Endothelial cell of umbilical vein (primary cell): ENCODE measurements around the gene HTR2B. TPM values are rescaled to one million over a fixed set of nuclear protein-coding genes. Genes with fewer than 3 reads are reported as not detected.

Source experiments
- BruUV-seq: library from RNA; stranded (reverse); fragments of 400-500 nt; replicated peaks from 2 replicates; lab custom pipeline; 2021; lab: Mats Ljungman, UMichigan
- CTCF ChIA-PET: fragments of 300-600, 350-600 bp; sonication (Branson Sonifier 250); formaldehyde crosslinking; loops from one replicate; lab custom pipeline; 2021; ENCODE audit warnings: antibody characterized with exemption, inconsistent platforms; lab: Charles Lee
- POLR2A ChIA-PET: fragments of 300-600, 350-600 bp; sonication (Branson Sonifier 250); formaldehyde crosslinking; loops from one replicate; lab custom pipeline; 2021; ENCODE audit warnings: antibody characterized with exemption, inconsistent platforms; lab: Charles Lee
- DNase-seq: peaks from one replicate; pipeline ENCODE4 v3.0.0-alpha.2; 2011; ENCODE audit warnings: low read depth, low spot score
- FAIRE-seq: peaks from 2 replicates; lab custom pipeline; 2011; peaks lifted over from hg19 to GRCh38; lab: Jason Lieb, UNC
- H2AFZ ChIP-seq: 2 replicates; pipeline ENCODE4 v1.6.0; 2012; ENCODE audit warnings: low read depth, low read length, control low read depth, inconsistent platforms
- H3K27ac ChIP-seq: 2 replicates; pipeline ENCODE4 v1.5.1; 2011; ENCODE audit warnings: low read depth, mild to moderate bottlenecking, control low read depth, low read length, moderate library complexity; ENCODE audit not compliant: insufficient read depth
- H3K27me3 ChIP-seq, 2 experiments: 2 replicates each; pipeline versions ENCODE4 v1.6.0 to v1.6.1; 2011; ENCODE audit warnings: low read length in 2 of 2, mixed read lengths in 1 of 2; ENCODE audit not compliant: control insufficient read depth in 2 of 2, insufficient read depth in 2 of 2
- H3K36me3 ChIP-seq, 2 experiments: 2 replicates in 1 of 2; 3 replicates in 1 of 2; pipeline ENCODE4 v1.5.1; 2011; ENCODE audit warnings: low read length in 2 of 2, mild to moderate bottlenecking in 1 of 2, moderate library complexity in 1 of 2; ENCODE audit not compliant: control insufficient read depth in 2 of 2, insufficient read depth in 2 of 2; ENCODE audit errors: extremely low read depth in 1 of 2
- H3K4me1 ChIP-seq: 3 replicates; pipeline ENCODE4 v1.5.1; 2011; ENCODE audit warnings: mild to moderate bottlenecking, low read length; ENCODE audit not compliant: control insufficient read depth, insufficient read depth; ENCODE audit errors: extremely low read depth
- H3K4me2 ChIP-seq: 2 replicates; pipeline ENCODE4 v1.6.1; 2011; ENCODE audit warnings: low read length, control low read depth, mixed read lengths; ENCODE audit not compliant: insufficient read depth
- H3K4me3 ChIP-seq, 3 experiments: fragments of 200-600 bp in 1 of 3; sonication (generic), shearing (Covaris generic) in 1 of 3; replicated peaks in 1 of 3; 2 replicates each; pipeline ENCODE4 v1.5.1; 2011 to 2016; ENCODE audit warnings: control low read depth in 3 of 3, low read length in 3 of 3, mild to moderate bottlenecking in 2 of 3, inconsistent platforms in 1 of 3, low read depth in 1 of 3, moderate library complexity in 1 of 3; ENCODE audit not compliant: insufficient read depth in 1 of 3
- H3K79me2 ChIP-seq: 2 replicates; pipeline ENCODE4 v1.6.0; 2012; ENCODE audit warnings: low read length, inconsistent platforms; ENCODE audit not compliant: control insufficient read depth, insufficient read depth
- H3K9ac ChIP-seq: replicated peaks from 2 replicates; pipeline ENCODE3; 2011; ENCODE audit warnings: low read length, control low read depth; ENCODE audit not compliant: insufficient read depth; ENCODE audit errors: extremely low read depth
- H3K9me1 ChIP-seq: replicated peaks from 3 replicates; pipeline ENCODE4 v1.6.0; 2011; ENCODE audit warnings: mild to moderate bottlenecking, low read length; ENCODE audit not compliant: control insufficient read depth, insufficient read depth; ENCODE audit errors: extremely low read depth
- H3K9me3 ChIP-seq: replicated peaks from 2 replicates; pipeline ENCODE4 v1.5.1; 2012; ENCODE audit warnings: low read length, inconsistent platforms; ENCODE audit not compliant: control insufficient read depth, insufficient read depth
- H4K20me1 ChIP-seq: replicated peaks from 2 replicates; pipeline ENCODE3; 2011; ENCODE audit warnings: mild to moderate bottlenecking, low read length; ENCODE audit not compliant: control insufficient read depth, insufficient read depth; ENCODE audit errors: extremely low read depth
- CTCF ChIP-seq, 2 donors: IDR thresholded peaks; 1 replicate in 1 of 2; 2 replicates in 1 of 2; pipeline ENCODE4 v1.5.1; 2011; ENCODE audit warnings: low read length in 2 of 2, mild to moderate bottlenecking in 2 of 2, moderate library complexity in 2 of 2, control low read depth in 1 of 2, inconsistent platforms in 1 of 2, low read depth in 1 of 2; ENCODE audit not compliant: insufficient read depth in 1 of 2; ENCODE audit errors: extremely low read depth in 1 of 2
- EZH2 ChIP-seq: IDR thresholded peaks from 2 replicates; pipeline ENCODE4 v1.6.1; 2012; ENCODE audit warnings: borderline replicate concordance, low read depth, mild to moderate bottlenecking, moderate library complexity, low read length, inconsistent platforms; ENCODE audit not compliant: severe bottlenecking
- FOS ChIP-seq: IDR thresholded peaks from 2 replicates; pipeline ENCODE4 v1.6.1; 2011; ENCODE audit warnings: mild to moderate bottlenecking, low read length, moderate library complexity, borderline replicate concordance; ENCODE audit not compliant: insufficient read depth
- GATA2 ChIP-seq: IDR thresholded peaks from 2 replicates; pipeline ENCODE4 v1.7.0; 2011; ENCODE audit warnings: low read depth, mild to moderate bottlenecking, moderate library complexity, mixed read lengths, low read length; ENCODE audit not compliant: insufficient read length, insufficient read depth
- JUN ChIP-seq: IDR thresholded peaks from 2 replicates; pipeline ENCODE4 v1.6.1; 2011; ENCODE audit warnings: borderline replicate concordance, low read depth; ENCODE audit not compliant: insufficient read length, insufficient read depth
- MAX ChIP-seq: IDR thresholded peaks from 2 replicates; pipeline ENCODE4 v1.6.1; 2011; ENCODE audit not compliant: insufficient read depth, insufficient read length
- MYC ChIP-seq: IDR thresholded peaks from one replicate; pipeline ENCODE4 v1.6.1; 2011; ENCODE audit warnings: mild to moderate bottlenecking, low read depth, low read length
- POLR2A ChIP-seq: IDR thresholded peaks from 2 replicates; pipeline ENCODE4 v1.6.1; 2012; ENCODE audit warnings: low read depth, mild to moderate bottlenecking, control low read depth, low read length
- POLR2AphosphoS5 ChIP-seq: IDR thresholded peaks from 2 replicates; pipeline ENCODE4 v1.6.1; 2012; ENCODE audit warnings: low read depth, mild to moderate bottlenecking, control low read depth, low read length, moderate library complexity; ENCODE audit not compliant: insufficient read depth
- dilution Hi-C: fragments of 300-500 bp; cut with MboI; formaldehyde crosslinking; loops from one replicate; pipeline ENCODE4 v1.15.0; 2019; ENCODE audit warnings: low sequenced_read_pairs; ENCODE audit not compliant: extremely low pct_ligation_motif_present
- intact Hi-C: fragments of 100-400 bp; cut with micrococcal nuclease; formaldehyde crosslinking; loops from one replicate; pipeline ENCODE4 v1.10.0; 2022
- polyA plus RNA-seq, 4 experiments: library from polyadenylated mRNA; depleted of rRNA in 3 of 4; stranded (reverse) in 3 of 4; unstranded in 1 of 4; fragments of >200 nt; gene quantifications; 2 replicates each; pipeline versions ENCODE4 v1.2.1 to v1.2.3, GENCODE V29; 2011 to 2012; ENCODE audit warnings: missing spikeins in 1 of 4
- total RNA-seq: library from RNA; stranded (reverse); gene quantifications from 2 replicates; pipeline ENCODE4 v1.2.3, GENCODE V29; 2021

Gene HTR2B
- total and polyA plus RNA-seq, 2 donors (not counting 3 experiments of a cell fraction or from before 2014, with no cell fraction given): 0.88 to 0.93 TPM

GRCh38 chr2:231127480-231127879, 2.6 kb upstream of the HTR2B start:
- FAIRE-seq: no peak
- H3K4me2 ChIP-seq: no peak overlapping the region
- H3K27me3 ChIP-seq: no peaks in the 10 kb centered on the region
- H3K9me3 ChIP-seq: no peaks in the 10 kb centered on the region
- intact Hi-C loops: no loop called here
- no peak overlapping the region for H3K9ac ChIP-seq
- H3K4me1 ChIP-seq: peaks cover 48% of the 10 kb centered on the region
- H3K79me2 ChIP-seq: peaks cover 16% of the 10 kb centered on the region
- H4K20me1 ChIP-seq: no peaks in the 10 kb centered on the region
- ChIA-PET CTCF (interaction anchor here (0.8 to 3.3 kb wide), 3 partner anchors 23 to 47 kb away, joined by 3 to 11 read pairs (median 3); no protein-coding TSS in a partner anchor), POLR2A (no interaction called here)
- H3K9me1 ChIP-seq: no peaks in the 10 kb centered on the region
- TF ChIP-seq JUN (no peak), GATA2 (no peak), MAX (no peak), FOS (no peak), POLR2A (no peak), EZH2 (no peak), POLR2AphosphoS5 (no peak), MYC (no peak), CTCF (IDR thresholded peaks at IDR 0.05; ENCODE audit: extremely low read depth in 1 of 2, insufficient read depth in 1 of 2, low read depth in 1 of 2, low read length in 2 of 2) (no peak)
- no peak for DNase-seq
- H2AFZ ChIP-seq: no peak overlapping the region
- H3K4me3 ChIP-seq: no peak overlapping the region
- no peaks in the 10 kb centered on the region for H3K36me3 ChIP-seq
- dilution Hi-C loops: no loop called here
- no TSS peak for BruUV-seq
- H3K27ac ChIP-seq: no peak overlapping the region
